HG02798 (cell line): ENCODE measurements around the gene NKG7.

ENCODE experiments used
- ATAC-seq: cut with Tn5 transposase; IDR thresholded peaks from one replicate; pipeline ENCODE4 v1.9.1; 2021; ENCODE audit warnings: mild to moderate bottlenecking; ENCODE audit not compliant: unreplicated experiment, poor library complexity

NKG7 gene

DNA sequence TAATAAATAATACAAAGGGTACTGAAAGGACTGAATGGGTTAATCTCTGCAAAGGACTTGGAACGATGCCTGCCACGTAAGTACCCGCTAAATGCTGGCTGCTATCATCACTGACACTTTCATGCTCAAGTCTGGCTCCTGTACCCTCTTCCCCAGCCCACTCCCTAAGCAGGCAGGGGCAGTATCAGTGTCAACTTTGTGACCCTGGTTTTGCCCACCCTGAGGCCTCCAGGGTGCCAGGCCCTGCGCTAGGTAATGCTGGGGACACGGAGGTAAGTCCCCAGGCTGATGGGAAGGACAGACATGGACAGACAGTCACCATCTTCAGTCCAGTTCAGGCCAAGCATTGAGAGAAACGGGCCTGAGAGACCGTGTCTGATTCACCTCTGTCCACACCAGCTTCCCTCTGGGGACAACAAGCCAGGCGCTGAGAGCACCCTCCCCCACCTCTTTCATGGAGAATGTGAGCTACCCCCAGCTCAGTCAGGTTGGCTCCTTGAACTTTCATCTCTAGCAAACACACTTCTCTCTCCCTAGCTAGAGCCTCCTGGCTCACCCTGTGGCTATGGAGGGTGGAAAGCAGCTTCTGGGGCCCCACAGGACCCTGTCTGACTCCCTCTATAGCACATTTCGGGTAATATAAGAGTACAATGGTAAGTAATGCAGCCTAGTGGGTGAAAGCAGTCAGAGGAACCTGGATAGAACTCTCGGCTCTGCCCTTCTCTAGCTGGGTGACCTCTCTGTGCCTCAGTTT is 7.1 kb downstream of the NKG7 start:
- no peak for ATAC-seq

- ATAC-seq: no peak
These were observed 8.0 kb downstream of the NKG7 start for GRCh38 chr19:51364200-51365106.

- no peak for ATAC-seq
These were observed 11.2 kb downstream of the NKG7 start for GRCh38 chr19:51361239-51361638.

- no peak for ATAC-seq
These were observed 13.2 kb downstream of the NKG7 start for GRCh38 chr19:51359294-51359693.

DNA sequence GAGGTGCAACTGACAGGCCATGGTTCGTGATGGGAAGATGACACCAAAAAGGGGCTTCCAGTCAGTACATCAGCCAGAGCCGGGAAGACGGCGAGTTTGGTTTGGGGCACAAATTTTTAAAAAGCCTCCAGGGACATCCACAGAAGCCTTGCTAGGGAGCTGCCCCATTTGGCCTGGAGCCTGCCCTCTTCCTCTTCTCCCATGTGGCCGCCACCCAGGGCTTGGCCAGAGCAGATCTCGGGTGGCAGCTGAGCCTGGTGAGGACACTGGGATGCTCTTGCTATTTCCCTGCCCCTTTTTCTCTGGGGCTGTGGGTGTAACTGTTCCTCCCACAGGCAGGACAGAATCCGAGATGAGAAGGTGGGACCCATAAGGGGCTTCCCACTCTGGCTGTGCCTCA is 14.5 kb downstream of the NKG7 start:
- no peak for ATAC-seq

GRCh38 chr19:51356159-51356801 is 16.2 kb downstream of the NKG7 start:
- no peak for ATAC-seq

DNA sequence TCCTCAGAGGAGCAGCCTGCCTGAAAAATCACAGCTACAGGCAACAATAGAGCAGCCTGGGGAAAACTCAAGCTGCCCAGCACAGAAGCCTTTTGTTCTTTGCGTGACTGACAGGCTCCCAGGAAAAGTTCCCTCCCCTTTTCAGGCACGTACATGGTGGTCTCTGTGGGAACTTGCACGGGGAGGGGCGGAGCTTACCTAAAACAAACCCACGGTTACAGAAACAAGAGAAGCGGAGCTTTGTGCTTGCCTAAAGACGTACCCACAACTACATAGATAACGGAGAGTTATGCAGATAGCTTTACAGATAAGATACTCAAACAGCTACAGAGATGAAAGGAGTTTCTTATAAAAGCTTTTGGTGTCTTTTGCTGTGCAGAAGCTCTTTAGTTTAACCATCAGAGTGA is 17.7 kb downstream of the NKG7 start:
- ATAC-seq: no peak

GRCh38 chr19:51354103-51354741 is 18.2 kb downstream of the NKG7 start:
- ATAC-seq: no peak

DNA sequence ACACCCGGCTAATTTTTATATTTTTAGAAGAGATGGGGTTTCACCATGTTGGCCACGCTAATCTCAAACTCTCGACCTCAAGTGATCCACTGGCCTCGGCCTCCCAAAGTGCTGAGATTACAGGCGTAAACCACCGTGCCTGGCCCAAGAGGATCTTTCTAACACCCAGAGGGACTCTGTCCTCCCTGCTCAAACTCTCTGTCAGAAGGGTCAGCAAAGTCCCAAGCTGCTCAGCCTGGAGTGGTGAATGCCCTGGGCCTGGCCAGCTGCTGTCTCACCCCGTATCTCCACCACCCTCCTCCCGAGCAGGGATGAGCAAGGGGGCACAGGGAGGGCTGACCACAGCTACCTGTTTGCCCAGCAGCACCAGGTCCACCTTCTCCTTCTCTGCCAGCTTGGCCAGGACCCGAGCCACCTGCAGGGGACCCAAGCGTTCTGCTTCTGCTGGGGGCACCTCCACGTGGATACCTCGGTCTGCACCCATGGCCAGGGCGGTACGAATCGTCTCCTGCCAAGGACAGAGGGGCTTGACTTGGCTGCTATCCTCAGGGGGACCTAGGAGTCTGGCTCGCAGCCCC is 19.6 kb downstream of the NKG7 start:
- no peak for ATAC-seq

DNA sequence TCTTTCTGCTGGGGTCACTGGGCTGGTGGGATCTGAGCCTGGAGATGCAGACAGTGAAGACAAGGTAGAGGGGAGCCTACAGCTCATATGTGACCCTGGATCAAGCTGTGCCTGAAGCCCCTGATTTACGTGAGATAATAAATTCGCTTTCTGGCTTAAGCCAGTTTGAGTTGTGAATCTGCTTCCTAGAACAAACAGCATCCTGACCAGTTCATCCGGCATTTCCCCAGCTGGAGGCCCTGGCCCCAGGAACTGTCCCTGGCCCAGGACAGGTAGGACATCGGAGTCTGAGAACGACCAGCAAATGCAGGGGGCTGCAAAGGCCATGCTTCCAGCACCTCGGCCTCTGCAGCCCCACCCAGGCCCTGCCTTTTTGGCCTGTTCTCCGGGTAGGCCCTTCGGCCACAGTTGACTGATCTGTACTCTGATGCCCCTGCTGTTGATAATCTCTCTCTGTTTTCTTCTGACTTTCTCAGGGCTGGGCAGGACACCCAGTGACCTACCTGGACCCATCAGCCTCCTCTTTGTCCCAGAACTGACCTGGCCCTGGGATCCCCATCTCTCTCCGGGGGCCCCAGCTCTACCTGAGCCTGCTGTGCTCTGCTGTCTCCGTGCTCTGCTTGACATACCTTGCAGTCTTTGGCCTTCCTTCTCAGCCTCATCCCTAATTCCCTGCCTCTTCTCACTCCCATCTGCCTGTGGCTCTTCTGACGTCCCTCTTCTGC is 21.0 kb downstream of the NKG7 start:
- ATAC-seq: no peak

- no peak for ATAC-seq
These were observed 25.1 kb downstream of the NKG7 start for GRCh38 chr19:51347209-51347928.

DNA sequence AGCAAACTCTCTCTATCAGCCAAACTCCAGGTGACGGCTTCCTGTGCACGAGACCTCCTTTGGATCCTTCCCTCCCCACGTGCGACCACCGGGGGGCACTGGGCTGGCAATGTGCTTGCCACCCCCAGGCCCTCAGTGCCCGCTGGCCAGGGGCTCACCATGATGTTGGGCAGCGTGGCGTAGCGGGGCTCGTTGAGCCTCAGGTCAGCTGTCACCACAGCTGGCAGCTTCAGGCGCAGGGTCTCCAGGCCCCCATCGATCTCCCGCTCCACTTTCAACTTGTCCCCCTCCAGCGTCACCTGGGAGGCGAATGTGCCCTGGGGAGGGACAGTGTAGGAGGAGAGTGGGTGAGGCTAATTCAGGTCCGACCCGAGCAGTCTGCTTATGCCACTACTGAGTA is 25.7 kb downstream of the NKG7 start:
- ATAC-seq: no peak

DNA sequence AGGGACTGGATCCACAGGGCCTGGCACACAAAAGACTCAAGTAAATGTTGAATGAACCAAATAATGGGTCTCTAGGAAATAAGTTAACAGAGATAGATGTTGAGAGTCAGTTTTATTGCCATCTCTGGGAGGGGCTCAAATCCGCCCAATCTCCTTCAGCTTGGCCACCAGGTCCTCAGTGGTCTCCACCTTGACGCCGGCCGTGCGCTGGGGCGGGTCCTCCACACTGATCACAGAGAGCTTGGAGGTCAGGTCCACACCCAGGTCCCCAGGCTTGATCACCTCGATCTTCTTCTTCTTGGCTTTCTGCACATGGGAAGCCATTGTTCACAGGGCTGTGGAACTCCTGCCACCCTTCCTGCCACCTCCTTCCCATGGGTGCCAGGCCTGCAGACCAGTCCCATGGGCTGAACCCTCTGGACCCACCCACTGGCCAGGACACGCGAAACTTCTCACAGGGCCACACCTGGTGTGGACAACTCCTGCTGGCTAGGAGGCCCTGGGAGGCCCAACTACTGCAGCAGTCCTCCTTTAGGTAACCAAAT is 27.3 kb downstream of the NKG7 start:
- no peak for ATAC-seq

GRCh38 chr19:51342631-51343569 is 29.6 kb downstream of the NKG7 start:
- ATAC-seq: no peak

GRCh38 chr19:51341976-51342580 is 30.4 kb downstream of the NKG7 start, which contains the start of gene VSIG10L:
TSS of gene VSIG10L (minus strand) at chr19:51342139. CDS start at chr19:51342124, 15 bp downstream.
- ATAC-seq: no peak

- ATAC-seq: no peak
These were observed 31.4 kb downstream of the NKG7 start for GRCh38 chr19:51341066-51341465.
